Measurements from ENCODE around the gene KIRREL2. TPM values are rescaled to one million over a fixed set of nuclear protein-coding genes. Genes with fewer than 3 reads are reported as not detected.
"Not testable (repeated sequence)": the region's sequence is repeated elsewhere in the genome, so short reads cannot be mapped to it uniquely, and the experiment has no call there.

Gene KIRREL2
- total and polyA plus RNA-seq, 3 experiments from 2014 or later: 0.62 to 0.83 TPM; not detected in 1

- no peaks in the 10 kb centered on the region for H3K9me3 ChIP-seq (ENCODE audit: low read length)
- H3K27me3 ChIP-seq (ENCODE audit: insufficient read depth, low read length, poor library complexity, severe bottlenecking): no peaks in the 10 kb centered on the region
- H3K36me3 ChIP-seq (ENCODE audit: insufficient read depth, low read length): peaks cover 42% of the 10 kb centered on the region
- no peak overlapping the region for H3K4me3 Mint-ChIP-seq
- H3K4me1 Mint-ChIP-seq: peaks cover 8 to 14% (median 9%) of the 10 kb centered on the region in 3 donors
- peaks cover 13 to 73% (median 20%) of the 10 kb centered on the region in 3 donors for H3K36me3 Mint-ChIP-seq
- no peak overlapping the region for H3K4me3 ChIP-seq (ENCODE audit: low read length)
- CTCF ChIA-PET: no interaction called here
- H3K27me3 Mint-ChIP-seq: peaks cover 0 to 2% of the 10 kb centered on the region in 2 donors
- no peak overlapping the region for H3K27ac ChIP-seq (ENCODE audit: low read depth, low read length)
- peak overlapping the region in 1 of 8 donors; percentile 61 for H3K27ac Mint-ChIP-seq
- no peaks in the 10 kb centered on the region for H3K9me3 Mint-ChIP-seq
- H3K4me1 ChIP-seq (ENCODE audit: insufficient read depth, low read length): no peaks in the 10 kb centered on the region
- POLR2A ChIA-PET: no interaction called here
- DNase-seq: no peak
These were observed 33.5 kb downstream of the KIRREL2 start for GRCh38 chr19:35890113-35890650.

GRCh38 chr19:35891819-35892218, 35.1 kb downstream of the KIRREL2 start:
- H3K4me3 ChIP-seq (ENCODE audit: low read length): not testable (repeated sequence)
- peaks cover 15 to 20% (median 19%) of the 10 kb centered on the region in 3 donors for H3K4me1 Mint-ChIP-seq
- CTCF ChIA-PET: interaction anchor here (1.1 to 2.0 kb wide), 3 partner anchors 9 to 40 kb away, joined by 3 to 5 read pairs (median 4); partner anchors contain the start of gene NFKBID

GRCh38 chr19:35894342-35894741, 37.6 kb downstream of the KIRREL2 start:
- H3K27me3 ChIP-seq (ENCODE audit: insufficient read depth, low read length, poor library complexity, severe bottlenecking): no peaks in the 10 kb centered on the region
- no peaks in the 10 kb centered on the region for H3K9me3 Mint-ChIP-seq
- POLR2A ChIA-PET: no interaction called here
- no peak overlapping the region for H3K27ac ChIP-seq (ENCODE audit: low read depth, low read length)
- peaks cover 28 to 36% (median 29%) of the 10 kb centered on the region in 3 donors for H3K4me1 Mint-ChIP-seq
- H3K4me3 Mint-ChIP-seq: no peak overlapping the region
- CTCF ChIA-PET: interaction anchor here (2.6 kb wide), 1 partner anchor 37 kb away, joined by 11 read pairs; no protein-coding TSS in a partner anchor
- H3K4me3 ChIP-seq (ENCODE audit: low read length): no peak overlapping the region
- no peak for DNase-seq
- H3K27me3 Mint-ChIP-seq: peaks cover 0 to 2% of the 10 kb centered on the region in 2 donors
- H3K27ac Mint-ChIP-seq: peak overlapping the region in 1 of 8 donors; percentile 58
- H3K9me3 ChIP-seq (ENCODE audit: low read length): no peaks in the 10 kb centered on the region
- peaks cover 37% of the 10 kb centered on the region for H3K36me3 ChIP-seq (ENCODE audit: insufficient read depth, low read length)
- peaks cover 11 to 73% (median 12%) of the 10 kb centered on the region in 3 donors for H3K36me3 Mint-ChIP-seq
- H3K4me1 ChIP-seq (ENCODE audit: insufficient read depth, low read length): peaks cover 26% of the 10 kb centered on the region

More at GRCh38 chr19:35891819-35892218, 35.1 kb downstream of the KIRREL2 start:
- H3K9me3 ChIP-seq (ENCODE audit: low read length); H3K27me3 Mint-ChIP-seq; H3K27me3 ChIP-seq (ENCODE audit: insufficient read depth, low read length, poor library complexity, severe bottlenecking); H3K27ac ChIP-seq (ENCODE audit: low read depth, low read length); H3K4me1 ChIP-seq (ENCODE audit: insufficient read depth, low read length); H3K9me3 Mint-ChIP-seq; POLR2A ChIA-PET; DNase-seq; H3K4me3 Mint-ChIP-seq: not testable (repeated sequence)
- peaks cover 51% of the 10 kb centered on the region for H3K36me3 ChIP-seq (ENCODE audit: insufficient read depth, low read length)
- peak overlapping the region in 1 of 8 donors; percentile 10 for H3K27ac Mint-ChIP-seq
- H3K36me3 Mint-ChIP-seq: peaks cover 13 to 83% (median 19%) of the 10 kb centered on the region in 3 donors

- Mint-ChIP-seq H3K4me3 (peak overlapping the region in 6 of 7 donors; percentile 16 to 78 (median 39)), H3K9me3 (no peaks in the 10 kb centered on the region), H3K27me3 (no peaks in the 10 kb centered on the region), H3K36me3 (peaks cover 4 to 62% (median 8%) of the 10 kb centered on the region in 3 donors), H3K4me1 (peaks cover 28 to 43% (median 30%) of the 10 kb centered on the region in 3 donors), H3K27ac (peak overlapping the region in 6 of 8 donors; percentile 54 to 72 (median 63))
- ChIA-PET CTCF (interaction anchor here (2.6 kb wide), 1 partner anchor 35 kb away, joined by 11 read pairs; no protein-coding TSS in a partner anchor), POLR2A (no interaction called here)
- Histone ChIP-seq H3K27ac (ENCODE audit: low read depth, low read length) (no peak overlapping the region), H3K27me3 (ENCODE audit: insufficient read depth, low read length, poor library complexity, severe bottlenecking) (no peaks in the 10 kb centered on the region), H3K36me3 (ENCODE audit: insufficient read depth, low read length) (peaks cover 28% of the 10 kb centered on the region), H3K9me3 (ENCODE audit: low read length) (no peaks in the 10 kb centered on the region), H3K4me3 (ENCODE audit: low read length) (no peak overlapping the region), H3K4me1 (ENCODE audit: insufficient read depth, low read length) (peaks cover 29% of the 10 kb centered on the region)
- DNase-seq: no peak
These were observed 39.4 kb downstream of the KIRREL2 start for GRCh38 chr19:35895911-35896642.

- Mint-ChIP-seq H3K4me1 (peaks cover 30 to 49% (median 35%) of the 10 kb centered on the region in 3 donors), H3K9me3 (no peaks in the 10 kb centered on the region), H3K27ac (peak overlapping the region in 3 of 8 donors; percentile 17 to 69 (median 43)), H3K36me3 (peaks cover 3 to 59% (median 8%) of the 10 kb centered on the region in 3 donors), H3K4me3 (peak overlapping the region in 3 of 7 donors; percentile 16 to 78 (median 34)), H3K27me3 (no peaks in the 10 kb centered on the region)
- Histone ChIP-seq H3K4me3 (ENCODE audit: low read length) (no peak overlapping the region), H3K27ac (ENCODE audit: low read depth, low read length) (no peak overlapping the region), H3K4me1 (ENCODE audit: insufficient read depth, low read length) (peaks cover 35% of the 10 kb centered on the region), H3K27me3 (ENCODE audit: insufficient read depth, low read length, poor library complexity, severe bottlenecking) (no peaks in the 10 kb centered on the region), H3K9me3 (ENCODE audit: low read length) (no peaks in the 10 kb centered on the region), H3K36me3 (ENCODE audit: insufficient read depth, low read length) (peaks cover 23% of the 10 kb centered on the region)
- DNase-seq: no peak
- CTCF ChIA-PET: interaction anchor here (1.7 kb wide), 1 partner anchor 15 kb away, joined by 4 read pairs; no protein-coding TSS in a partner anchor
- POLR2A ChIA-PET: no interaction called here
These were observed 39.9 kb downstream of the KIRREL2 start for GRCh38 chr19:35896643-35897040.

GRCh38 chr19:35897706-35898451, 41.2 kb downstream of the KIRREL2 start:
- H3K36me3 ChIP-seq (ENCODE audit: insufficient read depth, low read length): peaks cover 20% of the 10 kb centered on the region
- ChIA-PET POLR2A (interaction anchor here (1.2 kb wide), 1 partner anchor 33 kb away, joined by 6 read pairs; no protein-coding TSS in a partner anchor), CTCF (interaction anchor here (1.0 to 1.7 kb wide), 3 partner anchors 17 to 205 kb away, joined by 3 to 4 read pairs (median 3); no protein-coding TSS in a partner anchor)
- Mint-ChIP-seq H3K27ac (peak overlapping the region; percentile 83 to 99 (median 93)), H3K9me3 (no peaks in the 10 kb centered on the region), H3K4me3 (peak overlapping the region; percentile 91 to 100 (median 96)), H3K36me3 (peaks cover 3 to 51% (median 4%) of the 10 kb centered on the region in 3 donors), H3K27me3 (no peaks in the 10 kb centered on the region), H3K4me1 (peaks cover 35 to 60% (median 38%) of the 10 kb centered on the region in 3 donors)
- H3K4me1 ChIP-seq (ENCODE audit: insufficient read depth, low read length): peaks cover 47% of the 10 kb centered on the region
- peak overlapping the region; percentile 87 for H3K4me3 ChIP-seq (ENCODE audit: low read length)
- peak overlapping the region; percentile 92 for H3K27ac ChIP-seq (ENCODE audit: low read depth, low read length)
- no peaks in the 10 kb centered on the region for H3K9me3 ChIP-seq (ENCODE audit: low read length)
- no peaks in the 10 kb centered on the region for H3K27me3 ChIP-seq (ENCODE audit: insufficient read depth, low read length, poor library complexity, severe bottlenecking)
- DNase-seq: no peak

- no peaks in the 10 kb centered on the region for H3K9me3 ChIP-seq (ENCODE audit: low read length)
- peak overlapping the region; percentile 87 for H3K4me3 ChIP-seq (ENCODE audit: low read length)
- peak overlapping the region; percentile 87 to 99 (median 98) for H3K27ac Mint-ChIP-seq
- H3K9me3 Mint-ChIP-seq: peaks cover 0 to 2% (median 0%) of the 10 kb centered on the region in 5 donors
- no peak for DNase-seq
- no peaks in the 10 kb centered on the region for H3K27me3 ChIP-seq (ENCODE audit: insufficient read depth, low read length, poor library complexity, severe bottlenecking)
- H3K4me1 Mint-ChIP-seq: peaks cover 35 to 62% (median 44%) of the 10 kb centered on the region in 3 donors
- H3K4me1 ChIP-seq (ENCODE audit: insufficient read depth, low read length): peaks cover 50% of the 10 kb centered on the region
- H3K36me3 Mint-ChIP-seq: peaks cover 3 to 50% (median 3%) of the 10 kb centered on the region in 3 donors
- H3K27ac ChIP-seq (ENCODE audit: low read depth, low read length): peak overlapping the region; percentile 92
- H3K36me3 ChIP-seq (ENCODE audit: insufficient read depth, low read length): peaks cover 15% of the 10 kb centered on the region
- H3K4me3 Mint-ChIP-seq: peak overlapping the region; percentile 91 to 100 (median 96)
- CTCF ChIA-PET: interaction anchor here (1.0 to 1.7 kb wide), 3 partner anchors 17 to 206 kb away, joined by 3 to 4 read pairs (median 3); no protein-coding TSS in a partner anchor
- POLR2A ChIA-PET: interaction anchor here (0.5 to 1.2 kb wide), 3 partner anchors 33 to 224 kb away, joined by 3 to 9 read pairs (median 6); partner anchors contain the start of genes PSENEN and U2AF1L4
- no peaks in the 10 kb centered on the region for H3K27me3 Mint-ChIP-seq
These were observed 41.7 kb downstream of the KIRREL2 start for GRCh38 chr19:35898499-35898809.

All from CD8-positive, alpha-beta memory T cell (primary cell).